DMS53 treated with DMSO at 0.1 percent for 48 hours (cell line): Measurements from ENCODE around the gene CPLX3.

ENCODE experiments used
- DNase-seq: peaks from one replicate; lab custom pipeline; 2025; ENCODE audit not compliant: unreplicated experiment; lab: John Stamatoyannopoulos, UW

CPLX3 gene

GRCh38 chr15:74788042-74788682 lies 38.3 kb upstream of the CPLX3 start:
- DNase-seq, result no peak

DNA sequence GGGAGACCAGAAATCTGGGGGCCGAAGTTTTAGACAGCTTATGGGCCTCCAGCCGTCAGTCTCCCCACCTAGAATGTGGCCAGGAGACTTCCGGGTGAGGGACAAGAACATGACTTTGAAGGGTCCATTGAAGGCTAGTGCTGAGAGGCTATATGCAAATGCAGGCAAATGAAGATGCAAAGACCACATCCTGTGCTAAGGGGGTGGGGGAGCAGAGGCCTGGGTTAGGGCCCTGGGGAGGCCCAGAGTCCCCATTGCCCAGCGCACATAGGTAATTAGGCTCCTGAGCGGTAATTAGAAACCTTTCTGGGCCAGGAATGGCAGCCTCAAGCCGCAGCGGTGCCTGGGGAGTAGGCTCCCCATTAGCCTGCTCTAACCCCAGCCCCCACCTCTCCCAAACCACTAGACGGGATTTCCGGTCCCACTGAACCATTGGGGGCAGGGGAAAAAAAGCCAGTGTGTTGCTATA lies 37.7 kb upstream of the CPLX3 start:
- DNase-seq, result no peak

DNA sequence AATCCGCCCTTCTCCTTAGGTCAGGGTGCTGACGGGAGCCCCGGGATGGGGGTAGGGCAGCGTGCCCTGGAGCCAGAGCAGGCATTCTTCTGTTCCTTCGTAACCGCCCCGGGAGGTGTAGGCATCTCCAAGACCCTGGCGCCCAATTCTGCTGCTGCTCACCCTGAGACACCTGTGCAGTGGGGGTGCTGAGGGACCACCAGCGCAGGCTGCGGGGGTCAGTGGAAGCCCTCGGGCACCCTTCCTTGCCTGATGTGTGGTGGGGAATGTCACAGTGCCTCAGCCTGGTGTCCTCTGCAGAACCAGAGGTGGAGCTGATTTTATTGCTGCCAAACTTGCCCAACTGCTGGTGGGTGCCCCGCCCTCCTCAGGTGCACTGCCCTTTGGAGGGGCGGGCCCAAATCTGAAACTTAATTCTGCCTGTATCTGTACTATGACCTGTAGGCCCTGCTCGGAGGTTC lies 37.2 kb upstream of the CPLX3 start:
- DNase-seq, result no peak

DNA sequence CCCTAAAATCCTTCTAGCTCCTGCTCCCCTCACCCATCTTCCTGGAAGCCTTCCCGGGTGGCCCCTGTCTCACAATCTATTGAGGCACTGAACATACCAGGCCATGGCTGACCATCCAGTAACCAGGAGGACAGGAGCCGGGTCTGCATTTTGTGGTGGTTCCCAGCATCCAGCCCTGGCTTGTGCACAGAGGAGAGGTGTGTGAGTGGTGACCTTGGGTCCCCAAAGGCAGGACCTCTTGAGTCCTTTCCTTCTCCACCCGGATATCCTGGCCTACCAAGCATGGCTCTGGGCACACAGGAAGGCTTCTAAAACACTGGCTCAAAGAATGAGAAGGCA lies 36.7 kb upstream of the CPLX3 start:
- no peak for DNase-seq

GRCh38 chr15:74790080-74790916 lies 36.1 kb upstream of the CPLX3 start:
- no peak for DNase-seq

DNA sequence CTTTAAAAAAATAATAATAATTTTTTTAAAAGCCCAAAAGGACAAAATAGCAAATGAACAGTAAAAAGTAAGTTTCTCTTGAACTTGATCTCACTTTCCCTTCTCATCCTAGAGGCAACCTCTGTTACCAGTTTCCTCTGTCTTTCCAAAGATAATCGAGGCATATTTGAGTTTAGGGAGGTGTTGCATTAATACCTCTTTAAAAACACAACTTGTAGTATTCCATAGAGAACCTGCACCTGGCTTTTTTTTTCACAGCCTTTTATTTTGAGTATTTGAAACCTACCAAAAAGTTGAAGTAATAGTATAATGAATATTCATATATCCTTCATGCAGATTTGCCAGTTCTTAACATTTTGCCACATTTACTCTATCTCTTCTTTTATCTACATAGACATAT lies 35.4 kb upstream of the CPLX3 start:
- DNase-seq, result no peak

DNA sequence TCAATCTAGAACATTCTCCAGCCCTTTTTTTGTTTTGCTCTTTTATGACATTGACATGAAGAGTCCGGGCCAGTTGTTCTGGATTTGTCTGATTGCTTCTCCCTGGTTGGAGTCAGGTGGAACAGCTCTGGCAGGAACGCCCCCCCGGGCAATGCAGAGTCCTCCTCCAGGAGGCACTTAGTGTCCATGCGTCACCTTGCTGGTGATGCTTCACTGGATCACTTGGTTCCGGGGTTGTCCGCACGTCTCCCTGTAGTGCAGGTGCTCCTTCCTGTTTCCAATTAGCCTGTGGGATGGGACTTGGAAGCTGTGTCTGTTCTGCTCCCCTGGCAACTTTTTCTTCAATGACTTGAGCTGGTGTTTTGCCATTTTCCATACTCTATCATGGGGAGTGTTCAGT lies 34.8 kb upstream of the CPLX3 start:
- DNase-seq, result no peak

DNA sequence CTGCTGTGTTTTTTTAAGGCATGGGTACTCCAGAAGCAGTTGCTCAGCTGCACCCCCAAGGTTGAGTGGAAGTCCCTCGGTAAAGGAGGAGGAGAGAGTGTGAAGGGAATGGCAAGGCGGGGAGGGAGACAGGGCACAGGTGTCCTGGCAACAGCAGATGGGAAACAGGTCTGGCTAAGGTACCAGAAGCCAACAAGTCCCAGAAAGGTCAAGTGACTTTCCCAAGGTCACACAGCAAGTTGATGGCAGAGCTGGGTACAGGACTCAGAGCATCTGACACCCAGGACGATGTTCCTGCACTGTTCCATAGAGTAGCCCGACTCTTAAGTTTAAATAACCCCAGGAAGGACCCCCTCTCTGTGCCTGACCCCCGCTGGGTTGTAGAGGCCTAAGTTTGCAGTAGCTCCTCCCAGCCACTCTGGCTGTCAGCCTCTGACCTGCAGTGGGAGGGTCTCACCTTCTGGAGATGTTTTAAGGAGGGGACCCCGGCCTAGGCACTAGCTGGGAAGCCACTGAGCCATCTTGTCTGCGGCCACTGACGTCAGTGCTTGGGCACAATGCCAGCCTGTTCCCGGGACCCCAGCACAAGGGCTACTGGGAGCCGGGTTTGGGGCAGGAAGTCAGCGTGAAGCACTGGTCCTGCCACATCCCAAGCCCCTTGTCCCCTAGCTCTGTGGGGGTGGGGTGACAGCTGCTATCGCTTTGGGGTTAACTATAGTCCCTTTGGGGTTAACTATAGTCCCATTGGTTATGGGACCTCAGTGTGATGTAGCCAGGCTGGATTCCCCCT lies 34.0 kb upstream of the CPLX3 start:
- DNase-seq, result no peak

DNA sequence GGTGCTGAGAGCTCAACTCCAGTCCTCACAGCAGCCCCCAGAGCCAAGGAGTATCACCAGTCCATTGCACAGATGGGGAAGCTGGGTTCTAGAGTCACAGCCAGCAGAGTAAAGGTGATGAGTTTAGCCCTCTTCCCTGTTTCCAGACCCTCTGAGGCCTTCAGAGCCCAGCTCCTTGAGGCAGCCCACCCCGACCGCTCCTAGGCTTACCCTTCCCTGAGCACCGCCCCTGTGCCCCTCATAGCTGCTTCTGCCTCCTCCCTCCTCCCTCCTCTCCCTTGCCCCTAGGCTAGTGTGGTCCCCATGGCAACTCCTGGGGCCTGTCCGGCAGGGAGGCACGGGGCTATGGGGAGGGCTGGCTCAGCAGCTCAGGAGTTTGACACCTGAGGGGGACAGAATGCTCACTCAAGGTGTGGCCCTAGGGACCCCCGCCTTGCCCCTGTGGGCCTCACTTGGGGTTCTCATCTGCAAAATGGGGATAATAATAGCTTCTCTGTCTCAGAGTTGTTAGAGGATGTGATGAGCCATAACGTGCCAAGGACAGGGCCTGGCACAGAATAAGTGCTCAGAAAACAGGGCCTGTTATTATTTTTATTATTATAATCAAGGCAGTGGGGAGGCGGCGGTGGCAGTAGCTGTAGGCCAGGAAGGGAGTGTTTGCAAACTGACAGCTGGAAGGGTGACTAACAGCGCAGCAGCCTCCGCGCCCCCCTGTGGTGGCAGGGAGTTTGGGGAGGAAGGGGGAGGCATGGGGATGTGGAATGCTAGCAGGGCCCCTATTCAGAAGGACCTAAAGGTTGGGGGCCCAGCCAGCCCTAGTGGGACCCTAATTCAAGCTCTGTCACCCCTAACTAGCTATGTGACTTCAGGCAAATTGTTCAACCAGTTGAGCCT lies 33.0 kb upstream of the CPLX3 start:
- no peak for DNase-seq

DNA sequence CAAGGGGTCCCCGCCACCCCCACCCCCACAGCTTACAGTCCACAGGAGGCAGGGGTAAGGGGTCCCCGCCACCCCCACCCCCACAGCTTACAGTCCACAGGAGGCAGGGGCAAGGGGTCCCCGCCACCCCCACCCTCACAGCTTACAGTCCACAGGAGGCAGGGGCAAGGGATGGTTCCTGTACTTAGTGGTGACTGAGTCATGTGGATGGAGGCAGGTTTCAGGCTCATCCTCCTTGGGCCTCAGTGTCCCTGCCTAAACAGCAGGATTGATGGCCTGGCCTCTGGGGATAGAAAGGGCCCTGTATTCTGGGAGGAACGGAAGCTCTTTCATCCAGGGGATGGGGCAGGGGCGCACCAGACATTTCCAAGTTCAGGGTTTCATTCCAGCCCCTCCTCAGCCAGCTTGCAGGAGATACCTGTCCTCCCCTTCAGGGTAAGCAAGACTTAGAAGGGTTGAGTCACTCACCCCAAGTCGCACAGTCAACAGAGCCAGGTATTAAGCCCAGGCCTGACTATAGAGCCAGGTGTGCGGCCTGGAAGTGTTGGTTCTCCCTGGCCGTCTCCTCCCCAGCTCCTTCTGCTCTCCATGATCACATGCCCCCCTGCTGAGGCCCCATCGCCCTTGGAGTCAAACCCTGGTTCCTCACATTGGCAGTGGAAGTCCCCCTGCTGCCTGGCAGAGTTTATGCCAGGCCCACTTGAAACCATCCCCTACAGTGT lies 32.0 kb upstream of the CPLX3 start:
- no peak for DNase-seq

- no peak for DNase-seq
Measured at GRCh38 chr15:74794970-74795349, 31.5 kb upstream of the CPLX3 start.

DNA sequence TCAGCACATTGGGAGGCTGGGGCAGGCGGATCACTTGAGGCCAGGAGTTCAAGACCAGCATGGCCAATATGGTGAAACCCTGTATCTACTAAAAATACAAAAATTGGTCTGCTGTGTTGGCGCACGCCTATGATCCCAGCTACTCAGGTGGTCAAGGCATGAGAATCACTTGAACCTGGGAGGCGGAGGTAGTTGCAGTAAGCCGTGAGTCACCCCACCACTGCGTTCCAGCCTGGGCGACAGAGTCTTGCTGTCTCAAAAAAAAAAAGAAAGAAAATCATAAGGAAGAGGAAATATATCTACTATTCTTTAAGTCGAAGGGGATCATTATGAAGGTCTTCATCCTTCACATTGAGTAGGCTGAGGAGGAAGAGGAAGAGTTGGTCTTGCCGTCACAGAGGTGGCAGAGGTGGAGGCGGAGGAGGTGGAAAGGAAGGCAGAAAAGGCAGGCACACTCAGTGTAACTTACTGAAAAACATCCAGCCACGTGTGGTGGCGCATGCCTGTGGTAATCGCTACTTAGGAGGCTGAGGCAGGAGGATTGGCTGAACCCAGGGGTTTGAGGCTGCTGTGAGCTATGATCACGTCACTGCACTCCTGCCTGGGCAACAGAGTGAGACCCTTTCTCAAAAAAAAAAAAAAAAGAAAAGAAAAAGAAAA lies 30.3 kb upstream of the CPLX3 start:
- no peak for DNase-seq

- no peak for DNase-seq
Measured at GRCh38 chr15:74798388-74799254, 27.8 kb upstream of the CPLX3 start.

GRCh38 chr15:74799255-74799855 lies 27.1 kb upstream of the CPLX3 start:
- no peak for DNase-seq

DNA sequence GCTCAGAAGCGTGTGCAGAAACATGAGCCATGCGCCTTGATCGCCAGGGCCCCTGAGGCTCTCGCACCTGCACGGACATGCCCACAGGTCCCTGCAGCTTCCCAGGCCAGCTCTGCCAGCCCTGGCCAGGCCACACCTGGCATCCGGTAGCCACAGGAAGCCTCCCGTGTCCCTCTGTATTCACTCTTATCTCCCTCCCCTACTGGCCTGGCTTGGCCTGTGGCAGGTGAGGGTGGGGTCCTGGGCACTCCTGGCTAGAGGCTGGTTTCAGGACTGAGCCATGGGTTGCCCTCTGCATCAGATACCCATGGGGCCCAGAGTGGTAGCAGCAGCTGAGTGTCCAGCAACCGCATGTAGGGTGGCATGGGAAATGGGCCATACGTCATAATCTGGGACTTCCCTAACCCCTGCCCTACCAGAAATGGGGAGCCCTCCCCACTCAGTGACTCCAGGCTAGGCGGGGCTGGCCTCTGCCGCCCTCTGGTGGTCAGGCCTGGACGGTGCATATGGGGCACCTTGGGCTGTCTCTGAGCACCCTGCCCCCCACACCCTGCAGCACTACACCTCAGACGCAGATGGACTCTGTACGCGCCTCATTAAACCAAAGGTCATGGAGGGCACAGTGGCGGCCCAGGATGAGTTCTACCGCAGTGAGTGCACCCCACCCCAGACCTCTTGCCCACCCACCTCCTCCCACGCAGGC lies 26.4 kb upstream of the CPLX3 start:
- peak; percentile 38 for DNase-seq

DNA sequence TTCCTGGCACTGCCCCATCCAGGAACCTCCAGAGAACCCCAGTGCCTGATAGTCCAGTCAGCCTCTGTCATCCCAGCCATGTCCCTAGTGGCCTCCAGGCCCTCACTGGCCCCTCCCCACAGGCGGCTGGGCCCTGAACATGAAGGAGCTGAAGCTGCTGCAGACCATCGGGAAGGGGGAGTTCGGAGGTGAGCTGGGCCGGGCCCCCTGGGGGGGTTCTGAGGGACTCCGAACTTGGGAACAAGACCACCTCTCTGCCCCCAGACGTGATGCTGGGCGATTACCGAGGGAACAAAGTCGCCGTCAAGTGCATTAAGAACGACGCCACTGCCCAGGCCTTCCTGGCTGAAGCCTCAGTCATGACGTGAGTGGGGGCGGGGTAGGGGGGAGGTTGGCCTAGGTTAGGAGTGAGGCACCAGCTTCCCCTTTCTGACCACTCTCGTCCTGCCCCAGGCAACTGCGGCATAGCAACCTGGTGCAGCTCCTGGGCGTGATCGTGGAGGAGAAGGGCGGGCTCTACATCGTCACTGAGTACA lies 25.8 kb upstream of the CPLX3 start:
- no peak for DNase-seq

DNA sequence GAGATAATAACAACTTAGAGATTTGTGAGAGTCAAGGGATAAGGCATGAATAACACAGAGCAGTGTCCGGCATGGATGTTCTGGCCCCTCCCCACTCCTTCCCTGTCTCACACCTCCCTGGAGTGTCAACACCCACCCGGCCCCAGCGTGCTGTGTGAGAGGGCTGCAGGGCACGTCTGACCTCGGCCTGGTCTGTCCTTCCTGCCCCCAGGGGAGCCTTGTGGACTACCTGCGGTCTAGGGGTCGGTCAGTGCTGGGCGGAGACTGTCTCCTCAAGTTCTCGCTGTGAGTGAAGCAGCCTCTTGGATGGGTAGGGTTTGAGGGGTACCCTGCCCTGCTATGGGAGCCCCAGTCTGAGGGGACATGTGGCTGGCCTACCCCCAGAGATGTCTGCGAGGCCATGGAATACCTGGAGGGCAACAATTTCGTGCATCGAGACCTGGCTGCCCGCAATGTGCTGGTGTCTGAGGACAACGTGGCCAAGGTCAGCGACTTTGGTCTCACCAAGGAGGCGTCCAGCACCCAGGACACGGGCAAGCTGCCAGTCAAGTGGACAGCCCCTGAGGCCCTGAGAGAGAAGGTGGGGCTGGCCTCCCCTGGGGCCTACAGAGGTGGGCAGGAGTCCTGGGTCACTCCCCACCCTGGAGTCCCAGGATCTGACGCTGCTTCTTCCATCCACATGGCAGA lies 25.0 kb upstream of the CPLX3 start:
- DNase-seq, result no peak
